ENCODE results near the gene TSPAN5. TPM values are rescaled to one million over a fixed set of nuclear protein-coding genes. Genes with fewer than 3 reads are reported as not detected.
A peak's percentile ranks its signal among the peaks of the same experiment; 100 is the strongest.

TSPAN5 gene
- polyA plus RNA-seq, 1 of the 3 experiments (the other 2 are of a cell fraction): 38.6 TPM

DNA sequence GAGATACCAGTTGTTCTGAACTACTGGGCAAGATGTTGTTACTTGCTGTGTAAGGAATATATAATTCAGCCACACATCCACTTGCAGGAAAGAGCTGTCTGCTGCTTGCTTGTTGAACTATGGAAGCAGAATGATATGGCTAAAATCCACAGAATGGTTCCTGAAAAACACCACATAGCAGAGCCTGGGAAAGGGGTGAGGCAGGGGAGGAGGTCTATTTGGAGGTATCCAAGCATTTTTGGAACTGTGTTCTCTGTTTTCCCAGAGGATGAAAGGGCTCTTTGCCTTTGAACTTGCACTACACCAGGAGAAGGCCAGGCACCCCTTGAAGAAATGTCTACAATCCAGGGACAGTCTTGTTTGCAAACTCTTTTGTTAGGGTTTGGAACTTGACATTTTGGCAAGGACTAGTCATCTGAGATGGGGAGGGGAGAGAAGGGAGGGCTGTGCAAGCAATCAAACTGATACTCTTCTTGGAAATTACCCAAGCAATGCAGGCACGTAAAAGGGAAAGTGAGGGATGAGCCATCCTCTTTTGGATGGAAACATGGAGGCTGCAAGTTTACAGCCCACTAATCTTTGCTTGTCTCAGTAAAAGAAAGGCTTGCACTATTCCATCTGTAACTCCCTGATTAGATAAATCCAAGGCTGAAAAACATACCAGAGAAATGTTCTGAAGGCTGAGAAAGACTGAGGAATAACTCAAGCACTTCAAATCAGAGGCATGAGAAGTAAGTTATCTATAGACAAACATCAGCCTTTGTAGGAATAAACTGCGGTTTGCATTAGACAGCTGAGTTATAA, 141.0 kb downstream of the TSPAN5 start (continued):
- no peak; a peak in 1 of 4 replicates for TF ChIP-seq EP300 (IDR thresholded peaks at IDR 0.05; ENCODE audit: borderline replicate concordance in 1 of 2, low read depth in 1 of 2, low read length in 1 of 2)
- TF ChIP-seq PBX3 (IDR thresholded peaks at IDR 0.05): peak; percentile 52; the same call in 1 of the 2 replicates
- no peak for TF ChIP-seq SMC3 (IDR thresholded peaks at IDR 0.05; ENCODE audit: low read depth, low read length)

DNA sequence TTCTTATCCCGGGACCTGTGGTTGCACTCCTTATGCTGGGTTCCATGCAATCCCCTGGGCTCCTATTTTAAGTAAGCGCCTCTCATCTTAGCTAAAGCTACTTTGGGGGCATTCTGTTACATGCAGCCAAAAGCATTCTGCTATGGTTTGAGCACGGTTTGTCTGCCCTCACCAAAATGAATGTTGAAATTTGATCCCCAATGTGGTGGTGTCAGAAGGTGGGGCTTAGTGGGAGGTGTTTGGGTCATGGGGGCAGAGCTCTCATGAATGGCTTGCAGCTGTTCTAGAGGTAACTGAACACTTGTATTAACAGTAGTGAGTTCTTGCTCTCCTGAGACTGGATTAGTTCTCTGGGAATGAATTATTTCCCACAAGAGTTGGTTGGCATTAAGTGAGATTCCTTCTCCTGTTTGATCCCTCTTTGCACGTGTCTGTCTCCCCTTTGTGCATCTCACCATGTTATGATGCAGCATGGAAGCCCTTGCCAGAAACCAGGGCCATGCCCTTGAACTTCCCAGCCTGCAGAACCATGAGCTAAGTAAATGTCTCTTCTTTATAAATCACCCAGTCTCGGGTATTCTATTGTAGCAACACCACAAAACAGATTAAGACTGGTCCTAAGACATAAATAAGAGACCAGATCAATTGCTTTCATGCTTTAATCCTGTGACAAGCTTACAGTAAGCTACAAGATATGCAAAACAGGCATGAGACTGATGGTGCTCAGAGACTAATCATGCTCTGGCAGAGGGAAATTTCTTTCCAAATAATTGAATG, 141.8 kb downstream of the TSPAN5 start:
- H3K79me2 ChIP-seq (ENCODE audit: insufficient read depth): peaks cover 90% of the 10 kb centered on the region
- no peak for DNase-seq
- H3K4me1 ChIP-seq (ENCODE audit: control insufficient read depth in 1 of 2, insufficient read depth in 2 of 2, low read depth in 1 of 2, low read length in 1 of 2): peaks cover 13 to 61% of the 10 kb centered on the region in 2 experiments
- no peak overlapping the region for H2AFZ ChIP-seq (ENCODE audit: low read depth)
- peak overlapping the region; percentile 69; the same call in 1 of the 2 replicates for H3K9ac ChIP-seq
- peaks cover 44% of the 10 kb centered on the region for H3F3A ChIP-seq (replicated peaks; ENCODE audit: insufficient read depth)
- no peak for TF ChIP-seq RXRA (IDR thresholded peaks at IDR 0.05; ENCODE audit: borderline replicate concordance, low read depth)
- TF ChIP-seq FOXM1 (IDR thresholded peaks at IDR 0.05; ENCODE audit: low read depth): no peak
- 0 out of 2 replicates have a peak, but pooled peaks have one; percentile 5 for TF ChIP-seq ELF1 (IDR thresholded peaks at IDR 0.05)
- H3K4me2 ChIP-seq: peak overlapping the region; percentile 76
- POLR2A ChIA-PET: no interaction called here
- no peaks in the 10 kb centered on the region for H4K20me1 ChIP-seq (ENCODE audit: insufficient read depth)
- WGBS (ENCODE audit: low lambda C conversion rate): 61% methylated on average over 5 of the region's 5 CpGs
- CTCF ChIA-PET: interaction anchor here (0.9 to 1.0 kb wide), 2 partner anchors 21 to 49 kb away, joined by 3 read pairs; no protein-coding TSS in a partner anchor
- H3K9me3 ChIP-seq: no peaks in the 10 kb centered on the region
- H3K9me2 ChIP-seq: no peaks in the 10 kb centered on the region
- peak overlapping the region; percentile 43 to 99; a peak in 3 of 4 replicates for H3K27ac ChIP-seq (ENCODE audit: low read depth in 2 of 2, low read length in 1 of 2)
- H3K27me3 ChIP-seq (ENCODE audit: insufficient read depth): no peaks in the 10 kb centered on the region
- no peaks in the 10 kb centered on the region for H3K36me3 ChIP-seq (replicated peaks in 1 of 2; ENCODE audit: control insufficient read depth in 1 of 2, insufficient read depth in 2 of 2, low read length in 1 of 2)
- H3K4me3 ChIP-seq (ENCODE audit: low read depth in 2 of 2, low read length in 1 of 2): peak overlapping the region in 1 of 2 experiments; percentile 24; a peak in 1 of 4 replicates

DNA sequence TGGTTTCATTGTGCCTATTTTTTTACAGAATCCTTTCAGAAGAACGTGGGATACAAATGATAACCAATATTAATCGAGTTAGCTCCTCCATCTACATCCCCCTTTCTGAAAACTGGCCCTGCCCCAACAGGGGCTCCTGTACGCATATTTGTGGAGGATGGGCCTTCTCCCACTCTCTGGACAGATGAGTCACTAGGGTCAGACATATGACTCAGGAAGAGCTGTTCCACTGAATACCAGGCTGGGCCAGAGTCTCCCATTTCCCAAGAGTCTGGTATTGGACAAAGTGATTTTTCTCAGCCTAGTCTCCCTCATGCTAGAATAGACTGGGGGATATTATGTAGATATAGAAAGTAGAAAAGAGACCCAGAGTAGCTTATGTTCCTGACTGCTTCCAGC, 142.4 kb downstream of the TSPAN5 start:
- CTCF ChIA-PET: interaction anchor here (0.9 to 1.0 kb wide), 2 partner anchors 20 to 49 kb away, joined by 3 read pairs; no protein-coding TSS in a partner anchor
- H3K4me1 ChIP-seq (ENCODE audit: control insufficient read depth in 1 of 2, insufficient read depth in 2 of 2, low read depth in 1 of 2, low read length in 1 of 2): peaks cover 13 to 60% of the 10 kb centered on the region in 2 experiments
- peak; percentile 56; the same call in 1 of the 2 replicates for TF ChIP-seq PBX3 (IDR thresholded peaks at IDR 0.05)
- TF ChIP-seq, protein P1, sequence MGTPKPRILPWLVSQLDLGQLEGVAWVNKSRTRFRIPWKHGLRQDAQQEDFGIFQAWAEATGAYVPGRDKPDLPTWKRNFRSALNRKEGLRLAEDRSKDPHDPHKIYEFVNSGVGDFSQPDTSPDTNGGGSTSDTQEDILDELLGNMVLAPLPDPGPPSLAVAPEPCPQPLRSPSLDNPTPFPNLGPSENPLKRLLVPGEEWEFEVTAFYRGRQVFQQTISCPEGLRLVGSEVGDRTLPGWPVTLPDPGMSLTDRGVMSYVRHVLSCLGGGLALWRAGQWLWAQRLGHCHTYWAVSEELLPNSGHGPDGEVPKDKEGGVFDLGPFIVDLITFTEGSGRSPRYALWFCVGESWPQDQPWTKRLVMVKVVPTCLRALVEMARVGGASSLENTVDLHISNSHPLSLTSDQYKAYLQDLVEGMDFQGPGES (IDR thresholded peaks at IDR 0.05; ENCODE audit: low read depth, low read length): no peak
- TF ChIP-seq NFIC (IDR thresholded peaks at IDR 0.05; ENCODE audit: borderline replicate concordance): peak; percentile 68
- no peak for TF ChIP-seq RFX5 (IDR thresholded peaks at IDR 0.05; ENCODE audit: low read length)
- TF ChIP-seq SIN3A (IDR thresholded peaks at IDR 0.05; ENCODE audit: borderline replicate concordance, low read depth, low read length): no peak
- no peak for TF ChIP-seq MXI1 (IDR thresholded peaks at IDR 0.05; ENCODE audit: low read depth, low read length)
- TF ChIP-seq ELF1 (IDR thresholded peaks at IDR 0.05): 0 out of 2 replicates have a peak, but pooled peaks have one; percentile 21
- peak; percentile 91 for TF ChIP-seq JUND (IDR thresholded peaks at IDR 0.05)
- TF ChIP-seq RAD21 (IDR thresholded peaks at IDR 0.05; ENCODE audit: low read length): no peak
- 0 out of 2 replicates have a peak, but pooled peaks have one; percentile 58 for TF ChIP-seq REST (IDR thresholded peaks at IDR 0.05; ENCODE audit: low read depth, low read length)
- no peak for TF ChIP-seq TAF1 (IDR thresholded peaks at IDR 0.05; ENCODE audit: borderline replicate concordance, low read depth, low read length)

More for the DNA sequence above, 142.4 kb downstream of the TSPAN5 start:
- Histone ChIP-seq H3K4me3 (ENCODE audit: low read depth in 2 of 2, low read length in 1 of 2) (peak overlapping the region in 1 of 2 experiments; percentile 24; a peak in 1 of 4 replicates), H3K36me3 (replicated peaks in 1 of 2; ENCODE audit: control insufficient read depth in 1 of 2, insufficient read depth in 2 of 2, low read length in 1 of 2) (no peaks in the 10 kb centered on the region), H2AFZ (ENCODE audit: low read depth) (no peak overlapping the region), H3K4me2 (peak overlapping the region; percentile 76), H3K27me3 (ENCODE audit: insufficient read depth) (no peaks in the 10 kb centered on the region), H3K79me2 (ENCODE audit: insufficient read depth) (peaks cover 90% of the 10 kb centered on the region), H3K9me2 (no peaks in the 10 kb centered on the region), H3K9me3 (no peaks in the 10 kb centered on the region), H3K27ac (ENCODE audit: low read depth in 2 of 2, low read length in 1 of 2) (peak overlapping the region; percentile 50 to 99; a peak in 3 of 4 replicates), H4K20me1 (ENCODE audit: insufficient read depth) (no peaks in the 10 kb centered on the region), H3F3A (replicated peaks; ENCODE audit: insufficient read depth) (peaks cover 50% of the 10 kb centered on the region), H3K9ac (peak overlapping the region; percentile 69; the same call in 1 of the 2 replicates)
- POLR2A ChIA-PET: no interaction called here
- no peak for DNase-seq
- WGBS (ENCODE audit: low lambda C conversion rate): 30% methylated on average over 3 of the region's 3 CpGs

Data from SK-N-SH (cell line).